H9 (cell line): ENCODE data around the gene TAS2R40. TPM values are rescaled to one million over a fixed set of nuclear protein-coding genes. Genes with fewer than 3 reads are reported as not detected.

ENCODE experiments used
- DNase-seq: peaks from one replicate; pipeline ENCODE4 v3.0.0-alpha.2; 2017
- H2AFZ ChIP-seq: one replicate; pipeline ENCODE4 v1.6.1; 2013; ENCODE audit warnings: mild to moderate bottlenecking, low read length, control low read depth, moderate library complexity
- H2AK5ac ChIP-seq: 2 replicates; pipeline ENCODE4 v1.6.1; 2013; ENCODE audit warnings: low read length, control low read depth, mixed read lengths; ENCODE audit not compliant: insufficient read length
- H2BK120ac ChIP-seq: one replicate; pipeline ENCODE4 v1.6.1; 2013; ENCODE audit warnings: low read depth, mild to moderate bottlenecking, low read length, control low read depth, inconsistent platforms; ENCODE audit not compliant: poor library complexity, severe bottlenecking
- H2BK12ac ChIP-seq: 2 replicates; pipeline ENCODE4 v1.6.1; 2013; ENCODE audit warnings: low read length, control low read depth, mixed read lengths, low read depth; ENCODE audit not compliant: insufficient read length
- H2BK15ac ChIP-seq: 2 replicates; pipeline ENCODE4 v1.6.1; 2013; ENCODE audit warnings: low read depth, low read length, control low read depth
- H2BK20ac ChIP-seq: one replicate; pipeline ENCODE4 v1.6.1; 2013; ENCODE audit warnings: low read depth, mild to moderate bottlenecking, low read length, control low read depth, inconsistent platforms; ENCODE audit not compliant: poor library complexity, severe bottlenecking
- H2BK5ac ChIP-seq: 2 replicates; pipeline ENCODE4 v1.6.1; 2013; ENCODE audit warnings: low read length, control low read depth, mixed read lengths; ENCODE audit not compliant: insufficient read length
- H3K14ac ChIP-seq: 2 replicates; pipeline ENCODE4 v1.6.1; 2013; ENCODE audit warnings: low read length, control low read depth; ENCODE audit not compliant: insufficient read depth
- H3K18ac ChIP-seq: 2 replicates; pipeline ENCODE4 v1.6.1; 2013; ENCODE audit warnings: low read depth, mild to moderate bottlenecking, mixed read lengths, low read length, control low read depth; ENCODE audit not compliant: insufficient read length
- H3K23ac ChIP-seq: 2 replicates; pipeline ENCODE4 v1.6.1; 2013; ENCODE audit warnings: low read length, control low read depth, mixed read lengths, low read depth; ENCODE audit not compliant: insufficient read length
- H3K23me2 ChIP-seq: 2 replicates; pipeline ENCODE4 v1.6.1; 2013; ENCODE audit warnings: low read depth, mild to moderate bottlenecking, mixed read lengths, low read length, control low read depth; ENCODE audit not compliant: insufficient read length, poor library complexity, severe bottlenecking
- H3K27ac ChIP-seq: 2 replicates; pipeline ENCODE4 v1.5.1; 2013; ENCODE audit warnings: low read length, control low read depth, mixed read lengths, low read depth; ENCODE audit not compliant: insufficient read length
- H3K27me3 ChIP-seq: 2 replicates; pipeline ENCODE4 v1.6.1; 2013; ENCODE audit warnings: low read length, control low read depth, inconsistent platforms; ENCODE audit not compliant: insufficient read depth
- H3K4ac ChIP-seq: 2 replicates; pipeline ENCODE4 v1.6.1; 2013; ENCODE audit warnings: low read depth, mild to moderate bottlenecking, control low read depth, inconsistent platforms, low read length, moderate library complexity
- H3K4me1 ChIP-seq: 2 replicates; pipeline ENCODE4 v1.6.1; 2013; ENCODE audit warnings: low read length, control low read depth, inconsistent platforms; ENCODE audit not compliant: insufficient read depth
- H3K4me2 ChIP-seq: 2 replicates; pipeline ENCODE4 v1.6.1; 2013; ENCODE audit warnings: low read length, control low read depth, mixed read lengths; ENCODE audit not compliant: insufficient read length, insufficient read depth
- H3K56ac ChIP-seq: 2 replicates; pipeline ENCODE4 v1.6.1; 2013; ENCODE audit warnings: low read depth, mild to moderate bottlenecking, mixed read lengths, low read length, control low read depth; ENCODE audit not compliant: insufficient read length
- H3K79me1 ChIP-seq: 2 replicates; pipeline ENCODE4 v1.6.1; 2013; ENCODE audit warnings: low read depth, mild to moderate bottlenecking, moderate library complexity, low read length, control low read depth, inconsistent platforms; ENCODE audit not compliant: insufficient read depth, poor library complexity, severe bottlenecking
- H3K79me2 ChIP-seq: 2 replicates; pipeline ENCODE4 v1.6.1; 2013; ENCODE audit warnings: low read length, control low read depth, inconsistent platforms; ENCODE audit not compliant: insufficient read depth
- H3K9ac ChIP-seq: 2 replicates; pipeline ENCODE4 v1.6.1; 2013; ENCODE audit warnings: low read length, control low read depth, mixed read lengths; ENCODE audit not compliant: insufficient read length; ENCODE audit errors: extremely low read depth
- H3K9me3 ChIP-seq: one replicate; pipeline ENCODE4 v1.6.1; 2013; ENCODE audit warnings: low read depth, low read length, inconsistent platforms; ENCODE audit not compliant: control insufficient read depth
- H3T11ph ChIP-seq: one replicate; pipeline ENCODE4 v1.6.1; 2013; ENCODE audit warnings: mild to moderate bottlenecking, low read length, control low read depth, inconsistent platforms
- H4K20me1 ChIP-seq: one replicate; pipeline ENCODE4 v1.6.1; 2013; ENCODE audit not compliant: control insufficient read depth, insufficient read length, insufficient read depth
- H4K5ac ChIP-seq: 2 replicates; pipeline ENCODE4 v1.6.1; 2013; ENCODE audit warnings: low read depth, mild to moderate bottlenecking, mixed read lengths, low read length, control low read depth; ENCODE audit not compliant: insufficient read length
- H4K8ac ChIP-seq: replicated peaks from 2 replicates; pipeline ENCODE4 v1.6.1; 2013; ENCODE audit warnings: low read length, control low read depth, mixed read lengths, low read depth; ENCODE audit not compliant: insufficient read length
- H4K91ac ChIP-seq: 2 replicates; pipeline ENCODE4 v1.6.1; 2013; ENCODE audit warnings: low read depth, mild to moderate bottlenecking, moderate library complexity, mixed read lengths, low read length, control low read depth; ENCODE audit not compliant: insufficient read length
- H3K27ac Mint-ChIP-seq, 3 experiments: 2 replicates in 2 of 3; 3 replicates in 1 of 3; pipeline ENCODE4 v1.8.0; 2020 to 2021; ENCODE audit warnings: mixed read lengths in 3 of 3, mild to moderate bottlenecking in 1 of 3, moderate library complexity in 1 of 3
- H3K27me3 Mint-ChIP-seq: 2 replicates; pipeline ENCODE4 v1.8.0; 2021; ENCODE audit warnings: low read depth, mild to moderate bottlenecking, moderate library complexity, mixed read lengths
- H3K36me3 Mint-ChIP-seq, 3 experiments: 2 replicates in 2 of 3; 3 replicates in 1 of 3; pipeline ENCODE4 v1.8.0; 2020 to 2021; ENCODE audit warnings: low read depth in 3 of 3, mixed read lengths in 3 of 3; ENCODE audit not compliant: insufficient read depth in 1 of 3
- H3K4me1 Mint-ChIP-seq, 2 experiments: 2 replicates each; pipeline ENCODE4 v1.8.0; 2020; ENCODE audit warnings: mixed read lengths in 2 of 2
- H3K4me3 Mint-ChIP-seq, 2 experiments: 2 replicates in 1 of 2; 3 replicates in 1 of 2; pipeline ENCODE4 v1.8.0; 2020 to 2021; ENCODE audit warnings: mild to moderate bottlenecking in 2 of 2, mixed read lengths in 2 of 2, moderate library complexity in 1 of 2
- H3K9me3 Mint-ChIP-seq, 2 experiments: 2 replicates in 1 of 2; 3 replicates in 1 of 2; pipeline ENCODE4 v1.8.0; 2020; ENCODE audit warnings: mild to moderate bottlenecking in 2 of 2, mixed read lengths in 2 of 2, moderate library complexity in 1 of 2
- WGBS: extraction: QIAGEN DNeasy Blood & Tissue Kit; methylation state at CpG from one replicate; pipeline ENCODE4 v1.1.7; 2013; ENCODE audit warnings: missing lambda C conversion rate, low lambda C conversion rate, mixed read lengths; ENCODE audit not compliant: insufficient read length; ENCODE audit errors: extremely low coverage; 5-methylcytosine and 5-hydroxymethylcytosine counted together
- total RNA-seq: library from RNA; stranded (reverse); gene quantifications from 2 replicates; pipeline ENCODE4 v1.2.1, GENCODE V29; 2021
- TF ChIP-seq, protein P1 (sequence below): fragments of 200-600 bp; sonication (generic); conservative IDR thresholded peaks from 3 replicates; pipeline ENCODE4 v1.8.0; 2021; ENCODE audit warnings: antibody characterized with exemption, mild to moderate bottlenecking

Gene TAS2R40
- total RNA-seq, 1 experiment from 2014 or later = not detected

DNA sequence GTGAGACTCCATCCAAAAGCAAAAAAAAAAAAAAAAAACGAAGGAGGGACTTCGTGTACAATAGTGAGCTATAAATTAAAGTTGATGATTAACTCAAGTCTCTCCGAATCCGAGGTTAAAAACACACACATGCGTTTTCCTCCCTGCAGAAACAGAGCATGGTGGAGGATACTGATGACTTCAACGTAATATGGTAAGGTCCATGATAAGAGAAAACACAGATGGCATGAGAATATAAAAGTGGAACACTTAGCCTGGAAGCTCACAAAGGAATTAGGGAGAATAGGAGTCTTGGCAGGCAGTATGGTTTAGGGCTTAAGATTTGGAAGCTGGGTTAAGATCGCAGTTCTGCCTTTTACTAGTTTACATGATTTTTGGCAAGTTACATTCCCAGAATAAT lies 21.3 kb downstream of the TAS2R40 start:
- DNase-seq = no peak
- Histone ChIP-seq H3K4me1 (no peaks in the 10 kb centered on the region), H3K56ac (no peak overlapping the region), H4K91ac (no peak overlapping the region), H4K5ac (no peak overlapping the region), H3K9ac (no peak overlapping the region), H3K79me2 (no peaks in the 10 kb centered on the region), H2BK12ac (no peak overlapping the region), H4K8ac (no peak overlapping the region), H2BK15ac (no peak overlapping the region), H3T11ph (no peak overlapping the region), H2BK5ac (no peak overlapping the region), H3K23ac (no peak overlapping the region), H2AK5ac (no peak overlapping the region), H3K9me3 (no peaks in the 10 kb centered on the region), H3K4me2 (no peak overlapping the region), H3K27me3 (no peaks in the 10 kb centered on the region), H3K23me2 (no peaks in the 10 kb centered on the region), H2AFZ (no peak overlapping the region), H3K4ac (no peak overlapping the region), H3K14ac (no peak overlapping the region), H3K18ac (no peak overlapping the region), H4K20me1 (no peaks in the 10 kb centered on the region), H3K79me1 (no peaks in the 10 kb centered on the region), H2BK20ac (no peak overlapping the region), H3K27ac (no peak overlapping the region), H2BK120ac (no peak overlapping the region)
- Mint-ChIP-seq H3K9me3 (no peaks in the 10 kb centered on the region), H3K4me1 (peaks cover 3 to 7% of the 10 kb centered on the region in 2 experiments; a peak in 3 of 4 replicates), H3K4me3 (no peak overlapping the region), H3K36me3 (no peaks in the 10 kb centered on the region), H3K27me3 (peaks cover 12% of the 10 kb centered on the region), H3K27ac (no peak overlapping the region)
- no CpG with 5 or more reads among the region's 7 CpGs for WGBS
- TF ChIP-seq, protein P1, sequence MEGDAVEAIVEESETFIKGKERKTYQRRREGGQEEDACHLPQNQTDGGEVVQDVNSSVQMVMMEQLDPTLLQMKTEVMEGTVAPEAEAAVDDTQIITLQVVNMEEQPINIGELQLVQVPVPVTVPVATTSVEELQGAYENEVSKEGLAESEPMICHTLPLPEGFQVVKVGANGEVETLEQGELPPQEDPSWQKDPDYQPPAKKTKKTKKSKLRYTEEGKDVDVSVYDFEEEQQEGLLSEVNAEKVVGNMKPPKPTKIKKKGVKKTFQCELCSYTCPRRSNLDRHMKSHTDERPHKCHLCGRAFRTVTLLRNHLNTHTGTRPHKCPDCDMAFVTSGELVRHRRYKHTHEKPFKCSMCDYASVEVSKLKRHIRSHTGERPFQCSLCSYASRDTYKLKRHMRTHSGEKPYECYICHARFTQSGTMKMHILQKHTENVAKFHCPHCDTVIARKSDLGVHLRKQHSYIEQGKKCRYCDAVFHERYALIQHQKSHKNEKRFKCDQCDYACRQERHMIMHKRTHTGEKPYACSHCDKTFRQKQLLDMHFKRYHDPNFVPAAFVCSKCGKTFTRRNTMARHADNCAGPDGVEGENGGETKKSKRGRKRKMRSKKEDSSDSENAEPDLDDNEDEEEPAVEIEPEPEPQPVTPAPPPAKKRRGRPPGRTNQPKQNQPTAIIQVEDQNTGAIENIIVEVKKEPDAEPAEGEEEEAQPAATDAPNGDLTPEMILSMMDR = no peak
